HG03558 (cell line): ENCODE data around the gene ARAF.
A peak's percentile ranks its signal among the peaks of the same experiment; 100 is the strongest.

Experiments used
- ATAC-seq: cut with Tn5 transposase; IDR thresholded peaks from one replicate; pipeline ENCODE4 v1.9.1; 2021; ENCODE audit warnings: moderate number of reproducible peaks; ENCODE audit not compliant: unreplicated experiment; ENCODE audit errors: extremely low read depth

The ARAF gene

DNA sequence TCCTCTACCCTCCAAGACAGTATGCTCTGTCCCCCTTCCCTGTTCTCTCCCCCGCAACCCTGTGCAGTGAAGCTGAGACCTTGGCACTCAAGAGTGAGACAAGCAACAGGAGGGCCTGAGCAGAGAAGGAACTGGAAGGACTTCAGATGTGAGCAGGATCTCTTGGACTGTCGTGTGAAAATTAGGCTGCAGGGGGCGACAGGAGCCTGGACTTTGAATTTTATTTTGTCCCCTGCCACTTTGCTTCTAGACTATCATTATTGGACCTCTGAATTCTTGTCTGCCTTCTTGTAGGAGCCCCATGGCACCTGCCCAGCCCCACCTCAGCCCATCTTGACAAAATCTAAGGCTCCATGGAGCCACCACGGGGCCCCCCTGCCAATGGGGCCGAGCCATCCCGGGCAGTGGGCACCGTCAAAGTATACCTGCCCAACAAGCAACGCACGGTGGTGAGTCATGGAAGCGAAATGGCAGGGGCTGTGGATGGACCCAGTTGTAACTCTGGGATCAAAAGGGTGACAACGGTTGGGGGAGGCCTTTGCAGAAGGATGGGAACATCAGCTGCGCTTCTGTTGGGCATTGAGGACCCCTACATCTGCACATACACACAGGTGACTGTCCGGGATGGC lies 1.7 kb downstream of the ARAF start:
- no peak for ATAC-seq

DNA sequence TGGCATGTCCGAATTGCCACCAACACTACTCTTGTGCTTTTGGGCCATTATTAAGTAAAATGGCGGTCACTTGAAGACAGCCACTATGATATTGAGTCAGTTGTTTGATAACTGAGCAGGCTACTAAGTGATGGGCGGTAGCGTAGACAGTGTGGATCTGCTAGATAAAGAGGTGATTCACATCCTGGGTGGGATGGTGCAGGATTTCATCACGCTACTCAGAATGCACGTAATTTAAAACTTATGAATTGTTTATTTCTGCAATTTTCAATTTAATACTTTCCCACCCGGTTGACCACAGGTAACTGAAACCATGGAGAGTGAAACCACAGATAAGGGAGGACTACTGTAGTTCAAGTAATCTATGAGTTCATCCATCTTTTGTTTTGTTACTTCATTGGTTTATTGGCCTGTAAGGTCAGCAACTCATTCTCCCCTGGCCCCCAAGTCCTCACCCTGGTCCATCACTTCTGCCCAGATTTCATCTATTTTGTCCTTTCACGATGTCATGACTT lies 2.9 kb downstream of the ARAF start:
- ATAC-seq: no peak

DNA sequence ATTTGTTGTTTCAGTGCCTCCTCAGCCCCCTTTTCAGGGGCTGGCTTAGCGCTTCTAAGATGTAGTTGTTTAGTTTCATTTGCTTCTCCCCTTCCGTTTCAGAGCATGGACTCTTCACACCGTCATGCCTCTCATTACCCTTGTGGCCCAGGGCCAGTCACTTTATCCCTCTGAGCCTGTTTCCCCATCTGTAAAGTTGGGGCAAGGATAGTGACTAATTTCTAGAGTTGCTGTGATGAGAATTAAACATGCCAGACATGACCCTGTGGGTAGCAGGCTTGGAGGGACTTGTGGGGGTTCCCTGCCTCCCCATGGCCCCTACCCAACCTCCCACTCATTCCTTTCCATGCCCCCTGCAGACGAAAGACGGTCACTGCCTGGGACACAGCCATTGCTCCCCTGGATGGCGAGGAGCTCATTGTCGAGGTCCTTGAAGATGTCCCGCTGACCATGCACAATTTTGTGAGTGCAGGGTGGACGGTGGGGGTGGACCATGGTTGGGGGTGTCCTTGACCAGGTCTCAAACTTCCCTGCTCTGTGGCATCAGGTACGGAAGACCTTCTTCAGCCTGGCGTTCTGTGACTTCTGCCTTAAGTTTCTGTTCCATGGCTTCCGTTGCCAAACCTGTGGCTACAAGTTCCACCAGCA lies 3.6 kb downstream of the ARAF start:
- no peak for ATAC-seq

- ATAC-seq: no peak
These were observed 5.8 kb downstream of the ARAF start for GRCh38 chrX:47566841-47567240.

DNA sequence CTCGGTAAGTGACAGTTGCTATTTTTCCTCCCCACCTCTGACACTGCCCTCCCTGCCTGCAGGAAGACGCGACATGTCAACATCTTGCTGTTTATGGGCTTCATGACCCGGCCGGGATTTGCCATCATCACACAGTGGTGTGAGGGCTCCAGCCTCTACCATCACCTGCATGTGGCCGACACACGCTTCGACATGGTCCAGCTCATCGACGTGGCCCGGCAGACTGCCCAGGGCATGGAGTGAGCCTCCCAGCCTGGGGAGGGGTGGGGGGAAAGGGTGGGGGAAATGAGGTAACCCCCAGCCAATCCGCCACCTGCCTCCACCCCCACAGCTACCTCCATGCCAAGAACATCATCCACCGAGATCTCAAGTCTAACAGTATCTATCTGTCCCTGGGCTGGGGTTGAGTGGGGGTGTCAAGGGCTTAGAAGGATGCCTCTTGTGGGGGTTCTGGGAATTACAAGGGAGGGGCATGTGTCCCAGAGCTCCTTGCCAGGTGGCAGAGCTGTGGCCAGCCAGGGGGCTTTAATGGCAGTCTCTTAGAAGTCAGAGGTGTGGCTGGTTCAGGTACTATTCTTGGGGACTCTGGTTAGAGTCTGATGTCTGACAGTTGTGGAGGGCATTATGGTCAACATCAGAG lies 7.8 kb downstream of the ARAF start:
- no peak for ATAC-seq

- ATAC-seq: no peak
These were observed 9.8 kb downstream of the ARAF start for GRCh38 chrX:47570794-47571193.

DNA sequence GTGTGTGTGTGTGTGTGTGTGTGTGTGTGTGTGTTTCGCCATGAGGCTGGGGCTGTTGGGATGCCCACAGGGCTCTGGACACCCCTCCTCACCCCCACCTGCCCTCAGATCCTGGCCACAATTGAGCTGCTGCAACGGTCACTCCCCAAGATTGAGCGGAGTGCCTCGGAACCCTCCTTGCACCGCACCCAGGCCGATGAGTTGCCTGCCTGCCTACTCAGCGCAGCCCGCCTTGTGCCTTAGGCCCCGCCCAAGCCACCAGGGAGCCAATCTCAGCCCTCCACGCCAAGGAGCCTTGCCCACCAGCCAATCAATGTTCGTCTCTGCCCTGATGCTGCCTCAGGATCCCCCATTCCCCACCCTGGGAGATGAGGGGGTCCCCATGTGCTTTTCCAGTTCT lies 10.2 kb downstream of the ARAF start:
- ATAC-seq: no peak

DNA sequence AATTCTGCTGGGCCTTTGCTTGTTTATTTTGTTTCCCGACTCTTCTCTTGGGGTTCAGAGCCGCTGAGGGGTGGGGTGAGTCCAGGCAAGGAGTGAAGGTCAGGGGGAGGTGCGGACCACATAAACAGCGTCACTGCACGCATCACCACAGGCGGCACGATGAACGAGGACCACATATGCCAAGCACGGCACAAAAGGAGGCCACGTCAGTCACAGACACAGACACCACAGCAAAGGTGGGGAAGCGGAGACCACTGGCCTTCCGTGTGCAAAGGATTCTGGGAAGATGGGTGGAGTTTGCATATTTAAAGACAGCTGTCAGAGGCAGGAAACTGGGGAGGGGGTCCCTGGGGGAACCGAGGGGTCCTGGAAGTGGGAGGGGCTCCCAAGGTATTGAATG lies 10.9 kb downstream of the ARAF start:
- no peak for ATAC-seq

DNA sequence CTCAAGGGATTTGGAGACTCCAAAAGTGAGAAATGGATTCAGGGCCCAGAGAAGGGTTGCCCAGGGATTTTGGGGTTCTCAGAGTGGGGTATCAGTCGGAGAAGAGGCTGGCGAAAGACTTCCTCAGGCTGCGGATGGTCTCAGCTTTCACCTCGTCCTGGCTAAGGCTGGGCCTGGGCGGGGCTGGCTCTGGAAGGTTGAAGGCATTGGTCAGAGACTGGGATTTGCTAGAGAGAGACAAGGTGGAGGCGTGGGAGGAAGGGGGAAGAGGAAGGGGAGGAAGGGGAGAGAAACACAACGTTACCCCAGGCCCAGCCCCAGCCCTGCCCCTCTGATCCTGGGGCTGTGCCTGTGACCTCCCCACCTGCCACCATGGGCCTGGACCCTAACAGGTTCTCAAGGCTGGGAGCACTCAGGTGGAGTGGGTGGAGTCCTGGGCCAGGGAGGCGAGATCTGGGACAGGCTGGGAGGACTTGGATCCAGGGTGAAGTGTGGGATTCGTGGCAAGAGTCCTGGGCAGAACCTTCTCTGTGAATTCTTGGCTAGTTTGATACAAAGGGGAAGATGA lies 11.9 kb downstream of the ARAF start:
- ATAC-seq: no peak

- ATAC-seq: no peak
These were observed 12.5 kb downstream of the ARAF start for GRCh38 chrX:47573341-47574075.

DNA sequence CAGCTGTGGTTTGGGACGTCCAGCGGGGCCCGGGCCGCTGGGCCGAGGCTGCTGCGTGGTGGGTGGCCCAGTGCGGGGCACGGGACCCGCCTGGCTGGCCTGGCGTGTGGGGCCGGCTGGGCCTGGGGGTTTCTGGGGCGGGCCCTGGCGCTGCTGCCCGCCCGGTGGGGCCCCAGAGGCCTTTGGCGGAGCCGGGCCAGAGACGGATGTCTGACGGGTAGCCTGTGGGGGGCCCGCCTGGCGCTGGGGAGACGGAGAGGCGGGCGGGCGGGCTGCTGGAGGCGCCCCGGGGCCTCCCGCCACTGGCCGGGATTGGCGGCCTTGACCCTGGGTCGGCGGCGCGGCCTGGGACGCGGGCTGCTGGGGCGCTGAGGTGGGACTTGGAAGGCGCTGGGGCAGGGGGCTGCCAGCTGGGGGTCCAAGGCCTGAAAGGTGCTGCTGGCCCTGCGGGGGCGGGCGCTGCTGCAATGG lies 13.1 kb downstream of the ARAF start:
- ATAC-seq: no peak

DNA sequence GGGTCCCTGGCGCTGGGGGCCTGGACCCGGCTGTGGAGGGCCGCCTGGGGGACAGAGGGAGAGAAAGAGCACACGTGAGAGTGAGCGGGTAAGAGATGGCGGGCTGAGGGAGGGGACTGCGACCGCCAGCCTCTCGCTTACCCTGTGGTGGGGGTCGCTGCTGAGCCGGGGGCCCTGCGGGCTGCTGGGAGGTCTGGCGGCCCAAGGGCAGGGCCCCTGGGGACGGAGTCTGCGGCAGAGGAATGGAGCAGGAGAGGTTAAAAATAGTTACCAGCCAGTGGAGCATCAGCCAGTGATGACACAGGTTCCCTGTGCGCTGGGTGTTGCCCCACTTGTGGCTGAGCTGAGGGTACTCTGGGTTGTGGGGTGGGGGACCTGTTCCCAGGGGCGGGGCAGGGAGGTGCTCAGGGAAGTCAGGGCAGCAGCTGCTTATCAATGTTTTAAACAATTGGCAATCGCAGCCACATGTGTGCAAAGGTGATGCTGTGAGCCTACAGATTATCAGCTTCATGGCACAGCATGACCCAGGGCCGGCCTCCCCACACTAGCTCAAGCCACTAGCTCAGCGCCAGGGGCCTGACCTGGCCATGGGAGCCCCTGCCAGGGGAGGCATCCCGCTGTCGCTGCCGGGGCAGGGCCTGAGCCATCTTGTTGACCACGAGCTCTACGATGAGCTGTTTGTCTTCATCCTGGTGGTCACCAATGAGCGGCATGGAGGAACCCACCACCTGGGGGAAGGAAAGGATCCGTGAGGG lies 13.7 kb downstream of the ARAF start:
- ATAC-seq: no peak

- no peak for ATAC-seq
These were observed 15.3 kb downstream of the ARAF start for GRCh38 chrX:47576021-47576898.

DNA sequence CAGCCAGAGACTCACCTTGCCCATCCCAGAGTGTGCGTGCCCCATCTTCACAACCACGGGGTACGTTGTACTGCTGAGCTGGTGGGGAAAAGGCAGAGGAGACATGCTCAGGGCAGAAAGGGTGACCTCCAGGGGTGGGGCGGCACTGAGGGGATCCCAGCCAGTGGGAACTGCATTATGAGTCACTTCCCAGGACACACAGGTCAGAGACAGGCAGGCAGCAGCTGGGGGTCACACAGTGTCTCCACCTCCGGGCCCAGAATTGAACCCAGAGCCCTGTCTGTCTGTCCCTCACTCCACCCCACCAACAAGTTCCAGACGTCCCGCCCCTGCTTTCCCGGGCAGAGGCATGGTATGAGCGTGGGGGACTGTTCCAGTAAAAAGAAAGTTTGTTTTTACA lies 16.4 kb downstream of the ARAF start:
- ATAC-seq: no peak

- ATAC-seq: no peak
These were observed 16.9 kb downstream of the ARAF start for GRCh38 chrX:47577901-47578300.

- ATAC-seq: no peak
These were observed 17.7 kb downstream of the ARAF start for GRCh38 chrX:47578692-47579091.

GRCh38 chrX:47579537-47579936 lies 18.5 kb downstream of the ARAF start:
- no peak for ATAC-seq

- ATAC-seq: peak; percentile 37
These were observed 21.0 kb downstream of the ARAF start, which contains the start of gene TIMP1 for GRCh38 chrX:47581731-47582647. Gene TIMP1 (plus strand): TSS chrX:47582436. CDS start chrX:47583416, 980 bp downstream.
